HG03354 (cell line): Measurements from ENCODE around the gene ATG2B.

Experiments used
- ATAC-seq: cut with Tn5 transposase; IDR thresholded peaks from one replicate; pipeline ENCODE4 v1.9.1; 2021; ENCODE audit warnings: mild to moderate bottlenecking; ENCODE audit not compliant: unreplicated experiment, poor library complexity, severe bottlenecking

The ATG2B gene

DNA sequence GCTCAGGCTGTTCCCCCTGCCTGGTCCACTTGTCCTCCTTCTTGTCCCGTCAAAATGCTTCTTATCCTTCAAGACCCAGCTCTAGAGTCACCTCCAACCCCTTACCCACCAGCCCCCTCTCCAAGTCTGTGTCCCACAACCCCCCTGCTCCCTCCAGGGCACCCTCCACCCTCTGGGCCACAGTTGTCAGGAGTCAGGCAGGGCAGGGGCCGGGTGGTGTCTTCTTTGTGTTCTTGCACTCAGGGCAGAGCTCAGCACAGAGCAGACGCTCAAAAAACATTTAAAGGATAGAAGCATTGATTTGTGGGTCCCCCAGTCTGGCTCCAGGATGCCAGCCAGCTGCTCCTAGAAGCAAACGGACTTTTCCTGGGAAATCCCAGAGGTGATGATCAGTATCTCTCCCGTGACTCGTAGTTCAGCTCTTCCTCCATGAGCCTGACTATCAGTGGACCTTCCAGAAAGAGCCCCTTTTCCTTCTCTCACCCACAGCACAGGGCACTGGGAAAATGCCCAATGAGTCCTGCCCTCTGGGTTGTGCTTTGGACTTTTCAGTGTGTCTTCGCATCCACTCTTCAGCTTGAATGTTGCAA is 124.4 kb downstream of the ATG2B start:
- ATAC-seq: no peak

DNA sequence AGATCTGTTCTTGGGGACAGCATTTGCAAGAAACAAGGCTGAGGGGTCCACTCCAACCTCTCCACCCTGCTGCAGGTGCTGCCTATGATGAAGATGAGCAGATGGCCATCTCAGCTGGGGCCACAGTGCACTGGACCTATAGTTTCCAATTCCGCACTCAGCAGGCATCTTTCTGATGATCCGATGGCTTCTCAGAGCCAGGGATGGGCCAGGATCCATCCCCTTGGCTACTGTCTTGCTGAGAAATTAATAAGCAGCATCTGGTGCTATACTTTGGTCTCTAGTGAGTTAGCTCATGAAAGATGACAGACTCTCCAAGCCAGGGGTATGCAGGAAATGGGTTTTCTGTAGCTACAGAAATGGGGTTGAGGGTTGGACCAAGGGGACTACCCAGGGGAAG is 125.5 kb downstream of the ATG2B start:
- no peak for ATAC-seq

DNA sequence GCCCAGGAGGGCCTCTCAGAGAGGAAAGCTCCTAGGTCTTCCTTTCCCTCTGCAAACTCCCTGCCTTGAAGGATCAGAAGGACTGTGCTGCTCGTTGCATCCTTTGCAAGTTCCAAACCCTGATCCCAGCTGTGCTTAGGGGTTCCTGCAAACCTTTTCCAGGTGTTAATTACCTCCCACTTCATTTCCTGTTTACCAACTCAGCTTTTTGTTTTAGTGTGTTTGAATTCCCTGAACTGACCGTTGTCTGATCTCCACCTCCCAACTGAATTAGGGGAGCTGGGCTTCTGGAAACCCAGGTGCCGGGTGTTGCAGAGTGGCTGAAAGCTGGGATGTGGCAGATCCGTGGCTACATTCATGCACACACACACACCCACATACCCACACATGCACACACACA is 127.7 kb downstream of the ATG2B start:
- ATAC-seq: no peak

GRCh38 chr14:96233661-96234060 is 129.5 kb downstream of the ATG2B start:
- ATAC-seq: no peak

DNA sequence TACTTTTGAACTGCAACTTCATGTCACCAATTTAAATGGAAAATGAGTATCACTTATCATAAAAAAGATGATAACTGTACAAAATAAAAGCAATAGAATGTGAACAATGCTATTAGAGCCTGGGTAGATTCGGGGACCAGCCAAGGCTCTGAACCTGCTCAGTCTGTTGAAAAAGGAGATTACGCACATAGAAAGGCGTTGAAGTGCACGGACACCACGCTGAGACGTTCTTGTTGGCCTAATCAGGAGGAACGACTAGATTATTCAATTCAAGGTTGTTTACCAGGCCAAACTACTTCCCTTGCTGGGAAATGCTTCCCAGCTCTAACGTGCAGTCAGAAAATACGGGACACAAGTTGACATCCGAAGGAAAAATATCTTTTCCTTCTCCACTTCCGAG is 130.6 kb downstream of the ATG2B start:
- no peak for ATAC-seq

- ATAC-seq: no peak
These were observed 131.5 kb downstream of the ATG2B start for GRCh38 chr14:96231526-96232130.

DNA sequence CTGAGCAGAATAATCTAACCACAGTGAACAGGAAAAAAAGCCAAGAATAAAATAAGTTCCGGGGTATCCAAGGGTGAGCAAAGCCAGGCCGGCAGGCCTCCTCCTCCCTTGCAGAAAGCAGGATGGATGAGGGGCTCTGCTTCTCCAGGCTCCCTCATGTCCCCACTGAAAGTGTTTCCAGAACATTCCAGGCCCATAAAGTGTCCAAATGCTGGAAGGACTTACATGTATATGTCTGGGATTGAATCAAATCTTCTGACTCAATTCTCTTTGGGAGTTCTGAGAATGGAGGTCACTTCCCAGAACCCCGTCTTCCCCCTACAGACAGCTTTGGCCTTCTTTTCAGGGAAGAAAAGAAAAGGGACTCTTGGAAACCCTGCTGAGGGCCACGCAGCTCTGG is 132.1 kb downstream of the ATG2B start:
- ATAC-seq: no peak

DNA sequence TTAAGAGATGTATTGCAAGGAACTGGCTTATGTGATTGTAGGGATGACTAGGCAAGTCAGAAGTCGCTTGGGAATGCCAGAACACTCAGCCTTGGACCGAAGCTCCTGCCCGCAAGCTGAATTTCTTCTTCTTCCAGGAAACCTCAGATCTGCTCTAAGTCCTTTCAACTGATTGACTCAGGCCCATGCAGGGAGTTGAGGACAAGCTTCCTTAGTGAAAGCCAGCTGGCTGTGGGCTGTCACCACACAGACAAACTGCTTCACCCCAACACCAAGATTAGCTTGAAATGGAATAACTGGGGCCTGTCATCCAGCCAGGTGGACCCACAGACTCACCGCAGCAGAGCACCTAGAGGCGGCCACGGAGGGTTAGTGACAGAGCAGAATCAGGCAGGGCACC is 133.8 kb downstream of the ATG2B start:
- ATAC-seq: no peak
